Esophagus squamous epithelium (tissue), 5 donors: Measurements from ENCODE around the gene PUS7. TPM values are rescaled to one million over a fixed set of nuclear protein-coding genes. Genes with fewer than 3 reads are reported as not detected.
"Not testable (repeated sequence)": the region's sequence is repeated elsewhere in the genome, so short reads cannot be mapped to it uniquely, and the experiment has no call there.

Experiments
- DNase-seq: peaks from one replicate; lab custom pipeline; 2025; lab: John Stamatoyannopoulos, UW
- H3K27ac ChIP-seq, 4 donors: fragments of 200-600 bp; sonication (generic); one replicate each; pipeline ENCODE4 v1.5.1; 2016 to 2019; ENCODE audit warnings: mild to moderate bottlenecking in 1 of 4
- H3K27me3 ChIP-seq, 4 donors: fragments of 200-600 bp; sonication (generic); 1 replicate in 3 of 4; 2 replicates in 1 of 4; pipeline versions ENCODE4 v1.5.1 to v1.6.0; 2017 to 2021; ENCODE audit warnings: antibody characterized with exemption in 1 of 4
- H3K36me3 ChIP-seq, 3 donors: fragments of 200-600 bp; sonication (generic); one replicate each; pipeline ENCODE4 v1.5.1; 2016 to 2019
- H3K4me1 ChIP-seq, 3 donors: fragments of 200-600 bp; sonication (generic); one replicate each; pipeline ENCODE4 v1.5.1; 2017 to 2019
- H3K4me3 ChIP-seq, 4 donors: fragments of 200-600 bp; sonication (generic); 1 replicate in 3 of 4; 2 replicates in 1 of 4; pipeline ENCODE4 v1.5.1; 2016 to 2019; ENCODE audit warnings: mild to moderate bottlenecking in 2 of 4, moderate library complexity in 1 of 4
- H3K9me3 ChIP-seq, 3 donors: fragments of 200-600 bp; sonication (generic); one replicate each; pipeline ENCODE4 v1.5.1; 2016 to 2019
- CTCF ChIP-seq, 6 experiments: fragments of 450-650 bp in 4 of 6; fragments of 200-600 bp in 2 of 6; sonication (generic) in 2 of 6; IDR thresholded peaks; one replicate each; pipeline ENCODE4 v1.5.1; 2016 to 2019; ENCODE audit warnings: antibody characterized with exemption in 6 of 6, mild to moderate bottlenecking in 4 of 6, moderate library complexity in 4 of 6
- POLR2A ChIP-seq, 4 donors: fragments of 450-650 bp; IDR thresholded peaks; one replicate each; pipeline ENCODE4 v1.6.1; 2017; ENCODE audit warnings: antibody characterized with exemption in 4 of 4, mild to moderate bottlenecking in 4 of 4, moderate library complexity in 3 of 4
- WGBS, 2 donors: methylation state at CpG; one replicate each; pipeline ENCODE4 v1.1.5; 2018; 5-methylcytosine and 5-hydroxymethylcytosine counted together
- intact Hi-C: fragments of 100-400 bp; cut with DNase I; formaldehyde crosslinking; loops from one replicate; pipeline ENCODE4 v1.15.0; 2022
- total RNA-seq, 4 donors: library from RNA; depleted of rRNA; stranded (reverse); fragments of >200 nt; gene quantifications; one replicate each; pipeline ENCODE4 v1.1.0, GENCODE V29; 2016
- donor health status: DM: yes; HTN: yes; CAD: no.

PUS7 gene
- total RNA-seq, 4 donors from 2014 or later, result 9.6 to 33.0 (median 23.1) TPM

- no peak for TF ChIP-seq CTCF (IDR thresholded peaks at IDR 0.05)
- TF ChIP-seq POLR2A (IDR thresholded peaks at IDR 0.05), result no peak
- WGBS, 2 donors, result 93 to 94% methylated on average over 2 to 6 of the region's 6 CpGs
- DNase-seq, result no peak
Observed at GRCh38 chr7:105519353-105519752, 2.7 kb downstream of the PUS7 start.

GRCh38 chr7:105515610-105516009 lies 6.5 kb downstream of the PUS7 start:
- intact Hi-C loops, H3K27me3 ChIP-seq, H3K9me3 ChIP-seq, H3K4me3 ChIP-seq, H3K27ac ChIP-seq, H3K4me1 ChIP-seq, DNase-seq: not testable (repeated sequence)
- H3K36me3 ChIP-seq, result peaks cover 0 to 10% (median 0%) of the 10 kb centered on the region in 3 donors
- 92 to 98% methylated on average over 7 of the region's 7 CpGs for WGBS, 2 donors

More at GRCh38 chr7:105519353-105519752, 2.7 kb downstream of the PUS7 start:
- Histone ChIP-seq H3K27me3 (no peaks in the 10 kb centered on the region), H3K4me1 (peaks cover 0 to 20% (median 11%) of the 10 kb centered on the region in 3 donors), H3K36me3 (peaks cover 0 to 10% (median 0%) of the 10 kb centered on the region in 3 donors), H3K4me3 (no peak overlapping the region), H3K9me3 (no peaks in the 10 kb centered on the region), H3K27ac (no peak overlapping the region)
- intact Hi-C loops, result no loop called here

GRCh38 chr7:105512926-105513526 lies 9.0 kb downstream of the PUS7 start:
- no peak for DNase-seq
- Histone ChIP-seq H3K27ac (no peak overlapping the region), H3K9me3 (no peaks in the 10 kb centered on the region), H3K4me1 (no peaks in the 10 kb centered on the region), H3K36me3 (peaks cover 0 to 5% (median 0%) of the 10 kb centered on the region in 3 donors), H3K4me3 (no peak overlapping the region), H3K27me3 (no peaks in the 10 kb centered on the region)
- TF ChIP-seq POLR2A (IDR thresholded peaks at IDR 0.05), result no peak
- intact Hi-C loops, result no loop called here
- 17 to 94% methylated on average over 1 to 4 of the region's 4 CpGs for WGBS, 2 donors

GRCh38 chr7:105512415-105512814 lies 9.7 kb downstream of the PUS7 start:
- no peak for DNase-seq
- H3K4me3 ChIP-seq, result no peak overlapping the region
- H3K27me3 ChIP-seq, result no peaks in the 10 kb centered on the region
- no peaks in the 10 kb centered on the region for H3K9me3 ChIP-seq
- H3K4me1 ChIP-seq, result no peaks in the 10 kb centered on the region
- intact Hi-C loops, result no loop called here
- no peak overlapping the region for H3K27ac ChIP-seq
- 70 to 85% methylated on average over 4 of the region's 4 CpGs for WGBS, 2 donors
- peaks cover 0 to 11% (median 4%) of the 10 kb centered on the region in 3 donors for H3K36me3 ChIP-seq
- TF ChIP-seq POLR2A (IDR thresholded peaks at IDR 0.05) (no peak), CTCF (IDR thresholded peaks at IDR 0.05) (no peak)

- peaks cover under 1 to 87% (median 12%) of the 10 kb centered on the region in 3 donors for H3K36me3 ChIP-seq
- intact Hi-C loops, result no loop called here
- 93 to 98% methylated on average over 7 to 9 of the region's 9 CpGs for WGBS, 2 donors
- no peaks in the 10 kb centered on the region for H3K27me3 ChIP-seq
- TF ChIP-seq POLR2A (IDR thresholded peaks at IDR 0.05), result no peak
- no peak for TF ChIP-seq CTCF (IDR thresholded peaks at IDR 0.05)
- no peaks in the 10 kb centered on the region for H3K9me3 ChIP-seq
- H3K4me1 ChIP-seq, result peaks cover 0 to 3% (median 0%) of the 10 kb centered on the region in 3 donors
- H3K4me3 ChIP-seq, result no peak overlapping the region
- no peak overlapping the region for H3K27ac ChIP-seq
- DNase-seq, result no peak
Observed at GRCh38 chr7:105502173-105502572, 19.9 kb downstream of the PUS7 start.

GRCh38 chr7:105497016-105497415 lies 25.1 kb downstream of the PUS7 start:
- Histone ChIP-seq H3K36me3 (peaks cover 0 to 37% (median under 1%) of the 10 kb centered on the region in 3 donors), H3K4me3 (no peak overlapping the region), H3K9me3 (no peaks in the 10 kb centered on the region), H3K27me3 (no peaks in the 10 kb centered on the region), H3K27ac (no peak overlapping the region), H3K4me1 (peaks cover 0 to 14% (median 0%) of the 10 kb centered on the region in 3 donors)
- no peak for DNase-seq
- TF ChIP-seq CTCF (IDR thresholded peaks at IDR 0.05) (no peak), POLR2A (IDR thresholded peaks at IDR 0.05) (no peak)
- WGBS, 2 donors, result 37 to 57% methylated on average over 5 of the region's 5 CpGs
- intact Hi-C loops, result no loop called here
